Breast epithelium (tissue), 4 donors: ENCODE measurements around the gene ARID3A. TPM values are rescaled to one million over a fixed set of nuclear protein-coding genes. Genes with fewer than 3 reads are reported as not detected.
A peak's percentile ranks its signal among the peaks of the same experiment; 100 is the strongest.

Experiments
- DNase-seq, 2 donors: peaks; one replicate each; pipeline ENCODE4 v3.0.0-alpha.2; 2019; ENCODE audit warnings: low spot score in 2 of 2
- H3K27ac ChIP-seq, 2 donors: fragments of 200-600 bp; sonication (generic) in 1 of 2; one replicate each; pipeline ENCODE4 v1.5.1; 2016 to 2019; ENCODE audit warnings: mild to moderate bottlenecking in 1 of 2
- H3K27me3 ChIP-seq, 2 donors: fragments of 200-600 bp; sonication (generic) in 1 of 2; one replicate each; pipeline versions ENCODE4 v1.5.1 to v1.6.0; 2017 to 2019; ENCODE audit warnings: control low read depth in 1 of 2, mild to moderate bottlenecking in 1 of 2
- H3K36me3 ChIP-seq: fragments of 200-600 bp; one replicate; pipeline ENCODE4 v1.5.1; 2019
- H3K4me1 ChIP-seq, 2 donors: fragments of 200-600 bp; sonication (generic); one replicate each; pipeline ENCODE4 v1.5.1; 2016 to 2019; ENCODE audit warnings: control low read depth in 1 of 2
- H3K4me3 ChIP-seq, 3 donors: fragments of 200-600 bp; sonication (generic); 1 replicate in 2 of 3; 2 replicates in 1 of 3; pipeline ENCODE4 v1.5.1; 2016 to 2019; ENCODE audit warnings: mild to moderate bottlenecking in 3 of 3, moderate library complexity in 2 of 3
- H3K9me3 ChIP-seq, 2 donors: fragments of 200-600 bp; sonication (generic) in 1 of 2; one replicate each; pipeline ENCODE4 v1.5.1; 2016 to 2019; ENCODE audit warnings: control low read depth in 1 of 2
- POLR2A ChIP-seq: fragments of 450-650 bp; IDR thresholded peaks from one replicate; pipeline ENCODE4 v1.6.1; 2016; ENCODE audit warnings: antibody characterized with exemption, mild to moderate bottlenecking, moderate library complexity
- POLR2AphosphoS5 ChIP-seq, 3 donors: sonication (generic); formaldehyde crosslinking; IDR thresholded peaks; one replicate each; pipeline ENCODE4 v1.6.1; 2017; ENCODE audit warnings: antibody characterized with exemption in 3 of 3
- intact Hi-C: fragments of 100-400 bp; cut with DNase I; formaldehyde crosslinking; loops from one replicate; pipeline ENCODE4 v1.15.1; 2023; ENCODE audit warnings: low total_unique reads
- total RNA-seq, 3 donors: library from RNA; depleted of rRNA; stranded (reverse); fragments of >200 nt; gene quantifications; one replicate each; pipeline ENCODE4 v1.1.0, GENCODE V29; 2016
- TF ChIP-seq, protein P1 (sequence below), 3 donors: fragments of 450-650 bp; IDR thresholded peaks; one replicate each; pipeline ENCODE4 v1.5.1; 2016 to 2017; ENCODE audit warnings: antibody characterized with exemption in 3 of 3, mild to moderate bottlenecking in 3 of 3, moderate library complexity in 3 of 3

The ARID3A gene
- total RNA-seq, 3 donors from 2014 or later, result 3.5 to 11.1 (median 4.8) TPM

DNA sequence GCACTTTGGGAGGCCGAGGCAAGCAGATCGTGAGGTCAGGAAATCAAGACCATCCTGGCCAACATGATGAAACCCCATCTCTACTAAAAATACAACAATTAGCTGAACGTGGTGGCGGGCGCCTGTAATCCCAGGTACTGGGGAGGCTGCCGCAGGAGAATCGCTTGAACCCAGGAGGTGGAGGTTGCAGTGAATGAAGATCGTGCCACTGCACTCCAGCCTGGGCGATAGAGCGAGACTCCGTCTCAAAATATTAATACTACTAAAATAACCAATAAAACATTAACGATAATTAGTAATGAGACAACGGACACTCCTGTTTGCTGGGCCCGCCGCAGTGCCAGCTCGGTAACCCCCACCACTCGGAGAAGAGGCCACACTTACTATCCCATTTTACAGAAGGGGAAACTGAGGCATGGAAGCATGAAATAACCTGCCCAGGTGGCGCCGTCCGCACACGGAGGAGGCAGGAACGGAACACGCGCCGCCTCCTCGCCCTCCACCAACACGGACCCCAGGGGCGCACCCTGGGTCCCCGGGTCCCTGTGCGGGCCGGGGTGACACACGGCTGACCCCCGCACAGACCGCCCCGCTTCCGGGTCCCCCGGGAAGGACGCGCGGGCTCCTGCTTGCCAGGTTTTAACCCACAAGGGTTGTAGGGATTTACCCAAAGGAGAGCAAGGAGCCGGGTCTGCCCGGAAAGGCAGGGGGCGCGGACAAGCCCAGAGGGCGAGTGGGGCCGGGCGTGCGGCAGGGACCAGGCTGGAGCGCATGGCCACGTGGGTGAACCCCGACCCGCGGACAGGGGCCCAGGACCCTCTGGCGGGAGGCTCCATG is 14.4 kb upstream of the ARID3A start:
- peaks cover 3 to 6% of the 10 kb centered on the region in 2 donors for H3K4me1 ChIP-seq
- peak overlapping the region; percentile 96 to 98 for H3K27ac ChIP-seq
- no peaks in the 10 kb centered on the region for H3K36me3 ChIP-seq
- intact Hi-C loops, result no loop called here
- H3K9me3 ChIP-seq, result no peaks in the 10 kb centered on the region
- peak overlapping the region in 1 of 3 donors; percentile 98 for H3K4me3 ChIP-seq
- no peaks in the 10 kb centered on the region for H3K27me3 ChIP-seq
- no peak for TF ChIP-seq POLR2A
- DNase-seq, result no peak

DNA sequence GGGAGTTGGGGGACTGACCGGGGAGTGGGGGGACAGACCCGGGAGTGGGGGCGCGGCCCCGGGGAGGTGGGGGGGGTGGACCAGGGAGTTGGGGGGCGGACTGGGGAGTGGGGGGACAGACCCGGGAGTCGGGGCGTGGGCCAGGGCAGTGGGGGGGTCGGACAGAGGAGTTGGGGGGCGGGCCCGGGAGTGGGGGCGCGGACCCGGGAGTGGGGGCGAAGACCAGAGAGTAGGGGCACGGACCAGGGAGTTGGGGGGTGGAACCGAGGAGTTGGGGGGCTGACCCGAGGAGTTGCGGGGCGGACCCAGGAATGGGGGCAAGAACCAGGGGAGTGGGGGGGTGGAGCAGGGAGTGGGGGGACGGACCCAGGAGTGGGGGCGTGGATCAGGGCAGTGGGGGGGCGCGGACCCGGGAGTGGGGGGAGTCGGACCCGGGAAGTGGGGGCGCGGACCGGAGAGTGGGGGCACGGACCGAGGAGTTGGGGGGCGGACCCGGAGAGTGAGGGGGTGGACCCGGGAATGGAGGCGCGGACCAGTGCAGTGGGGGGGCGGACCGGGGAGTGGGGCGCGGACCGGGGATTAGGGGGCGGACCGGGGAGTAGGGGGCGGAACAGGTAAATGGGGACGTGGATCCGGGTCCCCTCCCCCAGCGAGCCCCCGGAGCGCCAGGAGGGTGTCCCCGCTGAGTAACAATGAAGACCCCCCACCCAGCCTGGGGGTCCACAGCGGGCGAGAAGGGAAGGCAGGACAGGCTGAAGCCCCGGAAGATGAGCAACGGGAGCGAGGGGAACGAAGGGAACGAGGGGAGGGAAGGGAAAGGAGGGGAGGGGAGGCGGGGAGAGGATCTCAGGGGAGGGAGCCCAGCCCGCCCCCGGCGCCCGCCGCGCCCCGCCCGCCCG is 13.4 kb upstream of the ARID3A start:
- Histone ChIP-seq H3K4me1 (peaks cover 3 to 8% of the 10 kb centered on the region in 2 donors), H3K9me3 (no peaks in the 10 kb centered on the region), H3K36me3 (no peaks in the 10 kb centered on the region), H3K27me3 (peaks cover 0 to 6% of the 10 kb centered on the region in 2 donors), H3K4me3 (peak overlapping the region; percentile 80 to 98 (median 85)), H3K27ac (peak overlapping the region; percentile 96 to 98)
- peak in 1 of 2 donors; percentile 41 for DNase-seq
- TF ChIP-seq POLR2AphosphoS5 (IDR thresholded peaks at IDR 0.05) (no peak), POLR2A (no peak)
- TF ChIP-seq, protein P1, sequence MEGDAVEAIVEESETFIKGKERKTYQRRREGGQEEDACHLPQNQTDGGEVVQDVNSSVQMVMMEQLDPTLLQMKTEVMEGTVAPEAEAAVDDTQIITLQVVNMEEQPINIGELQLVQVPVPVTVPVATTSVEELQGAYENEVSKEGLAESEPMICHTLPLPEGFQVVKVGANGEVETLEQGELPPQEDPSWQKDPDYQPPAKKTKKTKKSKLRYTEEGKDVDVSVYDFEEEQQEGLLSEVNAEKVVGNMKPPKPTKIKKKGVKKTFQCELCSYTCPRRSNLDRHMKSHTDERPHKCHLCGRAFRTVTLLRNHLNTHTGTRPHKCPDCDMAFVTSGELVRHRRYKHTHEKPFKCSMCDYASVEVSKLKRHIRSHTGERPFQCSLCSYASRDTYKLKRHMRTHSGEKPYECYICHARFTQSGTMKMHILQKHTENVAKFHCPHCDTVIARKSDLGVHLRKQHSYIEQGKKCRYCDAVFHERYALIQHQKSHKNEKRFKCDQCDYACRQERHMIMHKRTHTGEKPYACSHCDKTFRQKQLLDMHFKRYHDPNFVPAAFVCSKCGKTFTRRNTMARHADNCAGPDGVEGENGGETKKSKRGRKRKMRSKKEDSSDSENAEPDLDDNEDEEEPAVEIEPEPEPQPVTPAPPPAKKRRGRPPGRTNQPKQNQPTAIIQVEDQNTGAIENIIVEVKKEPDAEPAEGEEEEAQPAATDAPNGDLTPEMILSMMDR (IDR thresholded peaks at IDR 0.05), result no peak
- intact Hi-C loops, result no loop called here

DNA sequence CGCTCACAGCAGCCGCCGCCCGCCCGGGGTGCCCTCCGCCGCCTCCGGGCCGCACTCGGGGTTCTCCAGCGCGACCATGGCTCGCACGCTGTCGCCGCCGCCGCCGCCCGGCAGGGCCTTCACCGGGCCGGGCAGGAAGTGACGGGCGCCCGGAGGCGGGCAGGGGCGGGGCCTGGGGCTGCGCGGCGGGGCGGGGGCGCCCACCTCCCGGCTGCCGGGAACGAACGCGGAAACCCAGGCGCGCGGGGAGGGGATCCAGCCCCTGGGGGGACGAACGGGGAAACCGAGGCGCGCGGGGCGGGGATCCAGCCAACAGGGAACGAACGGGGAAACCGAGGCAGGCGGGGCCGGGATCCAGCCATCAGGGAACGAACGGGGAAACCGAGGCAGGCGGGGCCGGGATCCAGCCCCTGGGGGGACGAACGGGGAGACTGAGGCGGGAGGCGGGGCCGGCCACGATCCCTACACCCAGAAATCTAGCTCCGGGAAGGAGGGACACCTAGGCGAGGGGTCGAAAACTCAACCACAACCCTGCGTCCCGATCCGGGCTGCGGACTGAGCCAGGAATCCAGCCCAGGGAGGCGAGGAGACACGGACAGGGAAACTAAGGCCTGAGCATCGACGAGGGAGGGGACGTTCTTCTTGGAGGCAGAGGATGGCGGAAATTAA is 12.6 kb upstream of the ARID3A start, which contains the start of gene R3HDM4:
R3HDM4 (minus strand) TSS at position 140 of the 669 bp plus-strand sequence; CDS start at position 78, 62 bp downstream.
- peaks cover 3 to 16% of the 10 kb centered on the region in 2 donors for H3K4me1 ChIP-seq
- peak within 1 kb of the TSS; percentile 96 to 98 for H3K27ac ChIP-seq
- DNase-seq, result peak; percentile 76 to 84
- H3K27me3 ChIP-seq, result peaks cover 5 to 8% of the 10 kb centered on the region in 2 donors
- peak; percentile 35 to 72 (median 39) for TF ChIP-seq POLR2AphosphoS5 (IDR thresholded peaks at IDR 0.05)
- TF ChIP-seq, protein P1 (IDR thresholded peaks at IDR 0.05), result no peak
- intact Hi-C loops, result no loop called here
- H3K9me3 ChIP-seq, result no peaks in the 10 kb centered on the region
- peak within 1 kb of the TSS; percentile 80 to 98 (median 85) for H3K4me3 ChIP-seq
- H3K36me3 ChIP-seq, result no peaks in the 10 kb centered on the region

DNA sequence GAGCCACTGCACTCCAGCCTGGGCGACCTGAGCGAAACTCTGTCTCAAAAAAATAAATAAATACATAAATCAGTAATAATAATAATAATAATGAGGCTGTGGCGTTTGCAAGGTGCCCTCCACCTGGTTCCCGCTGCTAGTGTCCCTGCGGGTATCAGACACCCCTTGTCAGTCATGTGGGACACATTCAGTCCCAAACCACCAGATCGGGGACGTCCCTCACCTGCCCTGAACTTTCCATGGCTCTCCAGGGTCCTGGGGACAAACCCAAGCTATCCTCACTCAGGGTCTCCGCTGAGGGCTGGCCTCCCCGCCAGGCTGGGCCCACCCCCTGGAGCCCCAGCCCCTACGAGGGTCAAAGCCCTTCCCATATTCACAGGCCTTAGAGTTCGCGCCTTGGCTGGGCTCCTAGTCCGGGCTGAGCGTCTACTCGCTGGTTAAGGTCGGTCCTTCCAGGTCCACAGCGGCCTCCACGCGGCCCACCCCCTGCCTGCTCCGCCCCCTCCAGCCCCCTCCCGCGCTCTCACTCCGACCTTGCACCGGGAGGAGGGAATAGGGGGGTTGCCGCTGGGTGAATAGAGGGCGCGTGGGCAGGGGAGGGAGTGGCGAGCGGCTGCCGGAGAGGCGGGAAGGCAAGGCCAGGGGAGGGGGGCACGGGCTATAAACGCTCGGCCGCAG is 9.1 kb upstream of the ARID3A start:
- intact Hi-C loops, result loop anchor here (5.0 kb wide), 2 partner anchors 59 to 149 kb away; partner anchors contain the start of gene CFD
- Histone ChIP-seq H3K36me3 (no peaks in the 10 kb centered on the region), H3K27ac (no peak overlapping the region), H3K27me3 (peaks cover 19 to 36% of the 10 kb centered on the region in 2 donors), H3K4me3 (peak overlapping the region; percentile 13 to 71 (median 47)), H3K4me1 (peaks cover 14 to 31% of the 10 kb centered on the region in 2 donors), H3K9me3 (no peaks in the 10 kb centered on the region)
- no peak for TF ChIP-seq POLR2A
- TF ChIP-seq, protein P1 (IDR thresholded peaks at IDR 0.05), result no peak
- no peak for TF ChIP-seq POLR2AphosphoS5 (IDR thresholded peaks at IDR 0.05)
- no peak for DNase-seq
